ENCODE measurements around the gene ABCE1.
"Not testable (repeated sequence)": the region's sequence is repeated elsewhere in the genome, so short reads cannot be mapped to it uniquely, and the experiment has no call there.

ABCE1 gene

DNA sequence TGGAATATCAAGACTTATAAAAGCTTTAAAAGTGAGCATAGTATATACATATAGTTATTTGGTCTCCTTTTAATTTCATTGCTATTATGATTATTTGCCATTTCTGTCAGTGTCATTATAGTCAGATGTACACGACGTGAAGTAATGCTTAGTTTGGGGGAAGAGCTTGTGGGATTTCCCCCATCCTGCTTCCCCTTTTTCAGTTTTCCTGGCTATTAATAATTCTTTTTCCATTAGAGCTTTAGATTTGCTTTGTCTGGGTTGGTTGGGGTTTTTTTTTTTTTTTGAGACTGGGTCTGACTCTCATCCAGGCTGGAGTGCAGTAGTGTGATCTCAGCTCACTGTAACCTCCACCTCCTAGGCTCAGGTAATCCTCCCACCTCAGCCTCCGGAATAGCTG lies 5.4 kb downstream of the ABCE1 start:
- no peak for DNase-seq

DNA sequence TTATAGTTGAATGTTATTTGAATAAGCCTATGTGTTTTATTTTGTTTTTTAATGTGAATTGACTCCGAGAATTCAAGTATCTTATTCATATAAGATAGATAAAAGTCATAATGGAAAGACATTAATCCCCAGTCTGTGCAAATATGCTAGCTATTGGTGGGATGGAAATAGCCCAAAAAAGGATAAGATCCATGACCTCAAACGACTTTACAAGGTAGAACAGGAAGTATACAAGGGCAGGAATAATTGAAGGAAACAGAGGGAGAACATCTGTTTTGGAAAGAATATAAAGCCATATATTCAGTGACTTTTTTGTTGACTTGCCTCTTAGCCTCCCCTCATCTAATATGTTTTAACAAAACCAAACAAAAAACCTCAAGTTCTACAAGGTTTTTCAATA lies 9.0 kb downstream of the ABCE1 start:
- DNase-seq, result no peak

DNA sequence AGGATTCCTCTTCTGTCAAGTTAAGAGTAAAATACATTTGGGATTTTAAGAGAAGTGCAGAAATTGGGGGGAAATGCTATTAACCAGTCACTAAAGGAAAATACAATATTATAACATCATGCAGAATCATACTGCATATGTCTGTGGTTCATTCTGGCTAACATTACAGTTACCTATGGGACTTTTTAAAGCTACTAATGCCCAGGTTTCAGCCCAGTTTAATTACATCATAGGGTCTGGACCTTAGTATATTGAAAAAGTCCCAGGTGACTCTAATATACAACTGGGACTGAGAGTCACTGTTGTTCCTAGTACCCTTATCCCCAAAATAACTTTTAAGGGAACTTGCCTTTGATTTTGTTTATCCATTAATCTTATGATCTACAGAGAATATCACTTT lies 10.0 kb downstream of the ABCE1 start:
- no peak for DNase-seq

DNA sequence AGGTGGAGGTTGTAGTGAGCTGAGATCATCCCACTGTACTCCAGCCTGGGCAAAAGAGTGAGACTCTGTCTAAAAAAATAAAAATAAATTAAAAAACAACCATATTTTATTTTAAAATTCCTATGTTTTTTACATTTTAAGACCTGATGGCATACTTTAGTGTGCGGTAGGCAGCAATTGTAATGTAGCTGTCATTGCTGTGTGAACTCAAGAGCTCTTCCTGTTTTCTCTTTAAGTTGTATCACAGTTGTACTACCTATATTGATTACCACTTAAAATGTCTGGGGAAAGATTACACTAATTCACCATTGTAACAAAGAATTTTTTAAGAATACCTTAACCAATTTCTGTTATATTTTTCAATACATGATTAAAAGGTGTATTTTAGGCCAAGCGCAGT lies 27.3 kb downstream of the ABCE1 start:
- no peak for DNase-seq

DNA sequence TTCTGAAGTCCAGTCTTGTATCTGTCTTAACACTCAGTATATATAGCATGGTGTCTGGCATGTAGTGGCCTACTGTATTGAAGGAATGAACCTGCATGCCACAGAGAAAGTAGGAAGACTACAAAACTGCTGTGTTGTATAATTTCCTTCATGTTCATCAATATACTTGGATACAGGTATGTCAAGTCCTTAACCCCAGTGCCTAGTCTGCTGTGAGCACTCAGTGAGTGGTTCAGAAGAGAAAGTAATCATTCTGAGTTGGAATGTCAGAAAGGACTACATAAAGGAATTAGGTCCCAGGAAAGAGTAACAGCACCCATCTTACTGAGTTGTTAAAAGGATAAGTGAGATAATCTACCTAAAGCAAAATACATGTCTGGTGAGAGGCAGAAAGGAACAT lies 32.0 kb downstream of the ABCE1 start:
- no peak for DNase-seq

DNA sequence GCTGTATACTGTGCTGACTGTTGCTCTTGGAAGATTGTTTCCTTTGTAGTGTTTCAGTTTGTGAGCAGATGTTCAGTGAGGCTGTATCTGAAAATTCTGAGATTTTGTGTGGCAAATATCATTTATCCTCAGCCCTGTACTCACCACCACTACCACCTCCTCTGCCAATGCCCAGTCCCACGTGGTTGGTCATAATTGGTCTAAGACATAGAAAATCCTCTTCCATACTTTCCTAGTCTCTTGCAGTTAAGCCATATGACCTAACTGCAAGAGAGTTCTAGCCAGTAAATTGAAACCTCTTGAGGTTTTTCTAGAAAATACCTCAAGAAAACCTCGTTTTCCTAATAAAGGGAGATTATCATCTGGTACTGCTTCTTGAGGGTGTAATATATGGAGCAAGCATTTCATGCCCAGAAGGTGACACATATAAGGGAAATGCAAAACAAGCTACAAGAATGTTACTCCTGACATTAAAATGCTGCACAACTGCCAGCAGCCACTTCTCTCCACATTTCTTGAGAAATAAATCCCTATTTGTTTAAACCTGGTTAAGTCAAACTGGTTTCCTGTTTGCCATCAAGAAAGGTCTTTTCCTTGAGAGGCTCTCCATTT lies 32.8 kb downstream of the ABCE1 start:
- DNase-seq, result no peak

DNA sequence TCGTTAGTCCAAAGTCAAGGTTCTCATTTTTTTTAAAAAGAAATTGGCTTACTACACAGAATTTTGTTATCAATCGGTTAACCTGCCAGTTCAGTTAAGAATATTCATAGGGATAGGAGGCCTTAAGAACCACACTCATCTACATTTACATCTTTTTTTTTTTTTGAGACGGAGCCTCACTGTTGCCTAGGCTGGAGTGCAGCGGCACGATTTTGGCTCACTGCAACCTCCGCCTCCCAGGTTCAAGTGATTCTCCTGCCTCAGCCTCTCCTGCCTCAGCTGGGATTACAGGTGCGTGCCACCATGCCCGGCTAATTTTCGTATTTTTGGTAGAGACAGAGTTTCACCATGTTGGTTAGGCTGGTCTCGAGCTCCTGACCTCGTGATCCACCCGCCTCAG lies 33.7 kb downstream of the ABCE1 start:
- DNase-seq, result no peak

DNA sequence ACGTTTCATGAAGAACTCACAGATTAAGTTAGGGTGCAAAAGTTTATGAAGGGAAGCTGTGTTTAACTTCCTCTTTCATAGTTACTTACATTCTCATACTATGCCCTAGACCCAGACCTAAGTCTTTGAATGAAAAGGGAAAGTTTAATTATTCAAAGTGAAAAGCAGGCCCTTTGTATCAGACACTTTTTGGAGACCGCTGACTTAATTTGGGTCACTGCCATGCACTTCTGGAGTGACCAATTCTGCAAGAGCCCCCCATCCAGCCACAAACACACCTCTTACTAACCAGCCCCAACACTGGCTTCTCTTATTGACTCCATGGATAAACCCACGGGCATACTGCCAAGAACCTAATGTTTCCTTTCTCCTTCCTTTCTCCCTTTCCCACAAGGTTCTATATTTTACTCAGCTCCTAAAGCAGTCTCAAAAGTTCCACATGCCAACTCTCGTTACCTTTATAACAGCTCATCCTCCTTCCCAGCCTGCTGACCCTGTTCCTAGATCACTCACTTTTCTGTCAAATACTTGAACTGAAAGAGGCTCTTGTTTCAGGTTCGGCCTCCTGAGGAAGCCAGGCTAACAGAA lies 34.5 kb downstream of the ABCE1 start:
- DNase-seq, result no peak

DNA sequence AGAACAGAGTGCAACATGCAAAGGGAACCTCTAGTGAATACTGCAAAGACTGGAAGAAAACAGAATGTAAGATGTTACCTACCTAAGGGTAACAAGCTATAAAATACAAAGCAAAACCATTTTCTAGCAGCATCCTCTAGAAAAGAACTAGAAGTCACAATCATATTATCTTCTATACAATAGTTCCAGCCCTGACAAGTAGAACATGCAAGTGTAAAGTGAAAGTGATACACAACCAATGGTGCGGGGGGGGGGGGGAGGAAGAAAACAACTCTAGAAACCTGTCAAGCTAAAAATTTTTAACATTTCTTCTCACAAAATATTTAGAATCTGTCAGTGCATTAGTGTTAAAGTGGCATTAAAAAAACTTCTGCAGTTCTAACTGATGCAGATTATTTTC lies 38.1 kb downstream of the ABCE1 start:
- DNase-seq, result not testable (repeated sequence)

DNA sequence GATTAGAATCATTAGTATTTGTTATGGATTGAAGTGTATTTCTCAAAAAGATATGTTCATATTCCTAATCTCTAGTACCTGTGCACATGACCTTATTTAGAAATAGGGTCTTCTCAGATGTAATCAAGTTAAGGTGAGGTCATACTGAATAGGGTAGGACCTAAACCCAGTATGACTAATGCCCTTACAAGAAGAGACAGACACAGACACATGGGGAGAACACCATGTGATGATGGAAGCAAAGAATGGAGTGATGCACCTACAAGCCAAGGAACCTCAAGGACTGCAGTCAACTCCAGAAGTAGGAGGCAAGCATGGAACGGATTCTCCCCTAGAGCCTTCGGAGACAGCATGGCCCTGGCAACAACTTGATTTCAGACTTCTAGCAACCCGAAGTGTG lies 50.9 kb downstream of the ABCE1 start:
- DNase-seq, result no peak

DNA sequence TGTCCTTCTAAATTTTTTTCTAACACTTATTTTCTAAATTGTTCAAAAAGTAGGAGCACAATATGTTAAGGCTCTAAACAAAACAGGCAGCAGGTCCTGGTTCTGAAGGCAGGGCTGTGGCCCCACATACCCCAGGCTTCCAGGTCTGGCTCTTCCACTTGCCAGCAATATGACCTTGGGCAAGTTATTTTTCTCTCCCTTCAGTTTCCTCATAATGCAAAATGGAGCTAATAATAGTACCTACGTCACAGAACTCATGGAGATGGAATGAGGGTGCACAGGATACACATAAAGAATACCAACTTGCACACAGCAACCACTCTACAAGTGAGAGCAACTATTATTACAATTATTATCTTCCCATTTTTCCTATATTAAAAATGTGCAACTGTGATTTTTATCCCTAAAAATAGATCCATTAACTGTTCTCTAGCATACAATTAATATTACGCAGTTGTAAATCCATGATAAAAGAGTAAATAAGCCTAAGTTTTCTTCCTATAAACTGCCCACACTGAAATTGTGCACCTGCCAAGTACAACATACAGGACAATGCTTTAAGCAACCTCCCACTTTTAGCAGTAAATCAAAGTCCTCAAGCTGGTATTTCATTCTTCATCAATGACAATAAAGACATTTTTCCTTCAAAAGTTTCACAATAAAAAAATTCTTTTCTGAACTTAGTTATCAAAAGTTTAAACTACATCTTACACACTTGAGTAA lies 55.2 kb downstream of the ABCE1 start:
- DNase-seq, result no peak

DNA sequence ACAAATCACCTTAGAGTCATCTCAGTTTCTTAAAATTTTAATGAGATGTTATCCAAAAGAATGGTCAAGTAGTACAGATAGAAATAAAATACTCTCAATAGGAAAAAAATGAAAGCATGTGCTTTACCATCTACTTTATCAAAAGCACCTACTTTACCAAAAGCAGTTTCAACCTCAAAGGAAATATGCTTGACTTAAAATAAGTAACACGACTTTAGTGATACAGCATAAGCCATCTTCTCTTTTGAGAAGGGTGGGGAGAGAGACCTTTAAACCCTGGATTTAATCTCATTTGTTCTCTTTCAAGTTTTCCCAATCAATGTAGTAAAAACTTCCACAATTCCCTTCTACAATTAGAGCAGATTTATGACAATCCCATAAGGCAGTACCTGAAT lies 55.8 kb downstream of the ABCE1 start:
- no peak for DNase-seq

DNA sequence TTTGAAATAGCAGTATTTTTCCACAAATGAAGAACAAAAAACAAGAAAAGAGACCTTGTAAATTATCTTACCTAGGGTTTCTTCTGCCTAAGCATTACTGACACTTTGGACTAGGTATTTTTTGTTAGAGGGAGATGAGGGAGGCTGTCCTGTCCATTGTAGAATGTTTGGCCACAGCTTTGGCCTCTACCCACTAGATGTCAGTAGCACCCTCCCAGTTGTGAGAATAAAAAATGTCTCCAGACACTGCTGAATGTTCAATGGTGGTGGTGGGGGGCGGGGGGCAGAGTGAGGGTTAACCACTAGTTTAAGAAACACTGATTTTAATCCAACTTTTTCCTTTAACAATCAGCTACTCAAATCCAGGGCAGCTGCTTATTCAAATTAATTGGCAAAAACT lies 56.5 kb downstream of the ABCE1 start:
- peak; percentile 24 for DNase-seq

DNA sequence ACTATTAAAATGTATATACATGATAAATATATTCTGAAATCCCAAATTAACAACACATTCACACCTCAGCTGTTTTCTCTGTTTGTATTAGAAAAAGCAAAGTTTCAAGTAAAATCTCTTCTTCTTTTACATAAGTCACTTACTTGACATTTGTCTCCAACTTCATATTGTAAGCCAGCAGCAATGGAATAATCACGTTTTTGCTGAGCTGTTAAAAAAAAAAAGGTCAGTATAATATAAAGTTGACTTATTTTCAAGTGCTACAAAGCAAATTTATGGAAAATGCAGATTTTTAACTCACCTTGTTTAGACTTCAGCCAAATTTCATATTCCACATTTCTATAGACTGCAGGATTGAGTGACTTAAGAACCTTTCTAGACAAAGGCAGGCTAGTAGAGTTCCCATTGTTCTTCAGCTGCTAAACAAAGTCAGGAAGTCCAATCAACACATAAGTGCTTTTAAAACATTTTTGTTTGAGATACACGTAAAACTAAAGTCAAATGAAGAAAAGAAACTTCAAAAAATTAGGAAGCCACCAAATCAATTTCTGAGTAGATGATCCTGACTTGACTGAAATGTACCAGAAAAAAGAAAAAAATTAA lies 57.3 kb downstream of the ABCE1 start:
- no peak for DNase-seq

DNA sequence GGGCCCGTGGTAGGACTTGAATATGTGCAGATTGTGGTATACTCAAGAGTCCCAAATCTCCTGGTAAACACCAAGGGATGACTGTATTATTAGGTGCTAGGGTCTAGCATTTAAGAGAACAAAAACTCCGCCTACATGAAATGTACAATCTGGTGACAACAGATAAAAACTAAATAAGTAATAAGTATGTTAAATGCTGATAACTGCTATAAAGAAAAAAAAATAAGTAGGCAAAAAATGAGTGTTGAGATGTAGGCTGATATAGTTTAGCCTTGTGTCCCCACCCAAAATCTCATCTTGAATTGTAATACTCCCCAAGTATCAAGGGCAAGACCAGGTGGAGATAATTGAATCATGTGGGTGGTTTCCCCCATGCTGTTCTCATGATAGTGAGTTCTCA lies 58.9 kb downstream of the ABCE1 start:
- DNase-seq, result no peak

DNA sequence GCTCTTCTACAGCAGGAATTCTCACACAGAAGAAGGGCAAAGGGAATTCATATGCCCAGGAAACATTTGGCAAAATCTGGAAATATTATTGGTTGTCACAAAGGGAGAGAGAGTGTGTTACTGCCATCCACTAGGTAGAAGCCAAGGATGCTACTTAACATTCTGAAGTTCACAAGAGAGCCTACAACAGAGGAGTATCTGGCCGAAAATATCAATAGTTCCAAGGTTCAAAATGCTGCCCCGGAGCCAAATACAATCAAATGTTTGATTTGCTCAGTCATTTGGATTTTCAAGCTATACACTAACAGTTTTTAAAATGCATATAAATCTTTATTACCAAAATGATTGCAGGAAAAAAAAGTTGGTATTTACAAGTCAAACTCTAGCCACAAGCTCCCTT lies 63.4 kb downstream of the ABCE1 start:
- no peak for DNase-seq

DNA sequence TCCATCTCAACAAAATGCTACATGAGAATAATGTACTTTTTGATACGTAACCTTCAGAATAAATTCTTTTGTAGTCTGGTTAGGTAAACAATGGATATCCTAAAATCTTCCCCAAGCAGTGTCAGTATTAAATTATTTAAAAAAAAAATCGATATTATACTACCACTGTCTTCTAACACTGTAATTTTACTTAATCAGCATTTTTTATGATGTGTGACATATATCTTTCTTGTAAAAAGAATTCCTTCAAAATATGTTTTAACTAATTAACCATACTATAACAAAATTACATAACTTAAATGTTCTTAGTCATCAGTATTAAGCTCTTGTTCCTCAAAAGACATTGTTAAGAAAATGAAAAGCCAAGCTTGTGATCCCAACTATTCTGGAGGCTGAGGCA lies 69.8 kb downstream of the ABCE1 start:
- DNase-seq, result no peak

DNA sequence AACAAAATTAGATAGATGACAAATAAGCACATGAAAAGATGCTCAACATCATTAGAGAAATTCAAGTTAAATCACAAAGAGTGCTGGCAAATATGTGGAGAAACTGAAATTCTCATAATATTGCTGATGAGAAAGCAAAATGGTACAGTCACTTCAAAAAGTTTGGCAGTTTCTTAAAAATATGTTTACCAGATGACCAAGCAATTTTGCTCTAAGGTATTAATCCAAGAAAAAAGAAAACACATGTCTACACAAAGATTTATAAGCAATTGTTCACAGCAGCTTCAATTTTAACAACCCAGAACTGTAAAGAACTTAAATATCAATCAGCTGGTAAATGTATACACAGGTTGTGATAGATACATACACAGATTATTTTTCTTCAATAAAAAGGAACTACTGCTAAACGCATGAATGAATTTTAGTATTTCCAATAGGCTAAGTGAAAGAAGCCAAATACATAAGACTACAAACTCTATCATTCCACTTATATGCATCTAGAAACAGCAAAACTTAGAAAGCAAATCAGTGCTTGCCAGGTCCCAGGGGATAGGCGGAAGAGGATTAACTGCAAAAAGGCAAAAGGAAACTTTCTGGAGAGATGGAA lies 70.6 kb downstream of the ABCE1 start:
- DNase-seq, result no peak

DNA sequence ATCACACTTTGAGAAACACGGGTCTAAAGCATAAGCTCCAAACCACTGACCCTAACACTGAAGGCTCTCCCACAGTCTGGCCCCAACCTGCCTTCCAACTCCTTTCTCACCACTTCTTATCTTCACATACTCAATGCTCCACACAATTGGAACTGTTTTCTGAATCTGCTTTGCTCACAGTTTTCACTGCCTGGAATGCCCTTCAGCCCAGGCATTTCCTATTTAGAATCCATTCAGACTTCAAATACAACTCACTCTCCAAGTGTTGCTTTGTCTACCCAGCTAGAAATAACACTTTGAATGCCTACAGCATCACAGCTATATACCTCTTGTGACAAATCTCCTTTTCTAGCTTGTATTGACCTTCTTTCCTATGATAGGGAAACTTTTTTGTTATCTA lies 72.1 kb downstream of the ABCE1 start:
- no peak for DNase-seq

DNA sequence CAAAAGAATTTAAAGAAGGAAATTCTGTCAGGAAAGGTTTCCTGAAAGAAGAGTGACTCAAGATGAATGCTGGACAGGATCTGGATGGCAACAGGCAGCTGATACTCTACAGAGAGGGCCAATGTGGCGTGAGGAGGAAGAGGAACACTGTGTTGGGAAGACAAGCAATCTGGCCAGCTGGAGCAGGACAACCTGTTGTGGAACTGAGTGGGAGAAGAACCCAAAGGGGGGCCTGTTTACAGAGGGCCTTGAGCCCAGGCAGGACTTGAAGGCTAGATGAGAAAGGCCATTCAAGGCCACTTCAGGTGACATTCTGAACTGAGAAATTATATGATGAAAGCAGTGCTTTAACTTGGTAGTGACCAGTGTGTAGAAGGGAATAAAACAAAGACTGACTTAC lies 73.8 kb downstream of the ABCE1 start:
- no peak for DNase-seq

DNA sequence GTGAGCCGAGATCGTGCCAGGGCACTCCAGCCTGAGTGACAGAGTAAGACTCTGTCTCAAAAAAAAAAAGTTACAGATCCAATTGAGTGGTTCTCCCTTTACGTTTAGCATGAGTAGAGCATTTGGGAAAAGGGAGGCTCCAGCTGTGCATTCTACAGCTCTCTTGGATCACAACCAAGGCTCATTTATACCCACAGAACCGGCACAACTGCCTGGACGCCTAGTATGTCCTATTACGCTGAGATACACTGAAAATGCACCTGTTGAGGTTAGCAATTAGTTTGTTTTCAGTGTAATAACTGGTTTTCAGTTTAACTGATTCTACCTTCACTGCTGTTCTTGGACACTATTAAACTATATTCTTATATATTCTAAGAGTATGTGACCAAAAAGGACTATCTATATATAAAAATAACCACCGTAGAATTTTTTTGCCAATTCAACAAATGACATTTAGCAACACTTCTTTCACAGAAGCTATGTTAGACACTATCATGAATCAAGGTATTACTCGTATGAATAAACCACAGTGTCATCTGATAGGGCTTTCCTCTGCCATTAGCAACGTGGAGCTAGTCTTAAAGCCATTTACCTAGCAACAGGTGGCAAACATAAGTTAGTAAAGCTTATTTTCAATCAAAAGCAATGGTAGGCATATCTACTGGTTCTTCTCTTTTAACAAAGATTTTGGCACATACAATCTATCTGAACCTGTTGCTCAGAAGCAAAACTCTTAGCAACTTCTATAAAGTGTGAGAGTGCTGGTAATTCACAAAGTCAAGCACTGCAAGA lies 78.7 kb downstream of the ABCE1 start:
- peak; percentile 52 for DNase-seq

DNA sequence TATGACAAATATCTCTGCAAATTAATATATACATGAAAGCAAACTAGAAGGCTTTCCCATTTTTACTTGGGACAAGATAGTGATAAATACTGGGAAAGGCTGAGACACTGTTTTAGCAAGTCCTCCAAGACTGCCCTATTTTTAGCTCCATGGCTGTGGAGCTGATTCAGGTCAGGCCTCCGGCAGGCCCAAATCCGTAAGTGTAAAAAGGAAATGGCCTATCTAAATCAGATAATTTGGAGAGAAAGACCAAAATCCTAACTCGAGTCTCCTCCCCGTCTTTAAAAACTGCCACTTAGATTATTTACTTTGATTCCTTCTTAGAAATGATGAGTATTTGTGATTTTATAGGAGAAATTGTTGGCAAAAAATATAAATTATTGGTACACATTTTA lies 79.4 kb downstream of the ABCE1 start:
- no peak for DNase-seq

DNA sequence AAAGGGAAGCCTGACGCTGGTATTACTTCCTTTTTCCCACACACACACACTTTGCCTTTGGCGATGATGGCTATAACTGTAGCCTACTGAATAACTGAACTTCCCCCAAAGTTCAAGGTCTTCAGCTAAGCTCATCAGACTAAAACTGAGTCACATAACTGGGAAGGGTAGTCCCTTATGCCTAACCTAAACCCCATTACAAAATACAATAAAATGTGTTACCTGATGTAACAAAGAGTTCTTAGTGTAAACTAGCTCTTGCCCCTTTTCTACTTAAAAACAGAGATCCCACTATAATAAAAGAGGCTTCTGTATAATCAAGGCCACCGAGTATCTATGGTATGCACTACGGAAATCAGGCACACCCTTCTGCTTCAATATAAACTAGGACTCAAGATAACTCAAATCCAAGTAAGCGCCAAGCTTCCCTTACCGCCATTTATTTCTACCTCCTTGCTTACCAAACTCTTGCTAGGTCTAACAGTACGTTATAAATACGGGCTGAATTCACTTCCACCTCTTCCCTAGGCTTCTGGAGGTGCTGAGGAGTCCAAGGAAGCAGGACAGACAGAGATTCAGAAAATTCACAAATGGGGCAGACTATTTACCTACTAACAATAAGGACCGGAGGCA lies 79.9 kb downstream of the ABCE1 start:
- DNase-seq, result peak; percentile 35

All from CD4-positive, alpha-beta T cell treated with Interleukin-4 for 4 hours (primary cell).